ENCODE data around the gene G6PC1.
"Not testable (repeated sequence)": the region's sequence is repeated elsewhere in the genome, so short reads cannot be mapped to it uniquely, and the experiment has no call there.

G6PC1 gene

GRCh38 chr17:42873932-42874695, 26.5 kb upstream of the G6PC1 start:
- not testable (repeated sequence) for DNase-seq (ENCODE audit: low read depth)

GRCh38 chr17:42877037-42877436, 23.6 kb upstream of the G6PC1 start:
- no peak for DNase-seq (ENCODE audit: low read depth)

- DNase-seq (ENCODE audit: low read depth), result no peak
These were observed 22.3 kb upstream of the G6PC1 start for GRCh38 chr17:42878123-42878880.

- DNase-seq (ENCODE audit: low read depth), result no peak
These were observed 21.5 kb upstream of the G6PC1 start for GRCh38 chr17:42878924-42879595.

- no peak for DNase-seq (ENCODE audit: low read depth)
These were observed 21.0 kb upstream of the G6PC1 start for GRCh38 chr17:42879596-42879985.

- DNase-seq (ENCODE audit: low read depth), result no peak
These were observed 19.8 kb upstream of the G6PC1 start for GRCh38 chr17:42880776-42881310.

GRCh38 chr17:42881706-42882105, 18.9 kb upstream of the G6PC1 start:
- not testable (repeated sequence) for DNase-seq (ENCODE audit: low read depth)

- DNase-seq (ENCODE audit: low read depth), result no peak
These were observed 18.4 kb upstream of the G6PC1 start for GRCh38 chr17:42882166-42882565.

GRCh38 chr17:42883802-42884558, 16.6 kb upstream of the G6PC1 start:
- DNase-seq (ENCODE audit: low read depth), result no peak

GRCh38 chr17:42885806-42886205, 14.8 kb upstream of the G6PC1 start:
- not testable (repeated sequence) for DNase-seq (ENCODE audit: low read depth)

GRCh38 chr17:42886283-42887176, 14.1 kb upstream of the G6PC1 start:
- DNase-seq (ENCODE audit: low read depth), result no peak

GRCh38 chr17:42889809-42890208, 10.8 kb upstream of the G6PC1 start:
- no peak for DNase-seq (ENCODE audit: low read depth)

GRCh38 chr17:42891539-42892152, 9.0 kb upstream of the G6PC1 start:
- DNase-seq (ENCODE audit: low read depth), result no peak

- DNase-seq (ENCODE audit: low read depth), result no peak
These were observed 7.2 kb upstream of the G6PC1 start for GRCh38 chr17:42893359-42893758.

- no peak for DNase-seq (ENCODE audit: low read depth)
These were observed 6.1 kb upstream of the G6PC1 start for GRCh38 chr17:42894283-42895184.

GRCh38 chr17:42895185-42895555, 5.4 kb upstream of the G6PC1 start:
- DNase-seq (ENCODE audit: low read depth), result no peak

GRCh38 chr17:42898147-42898811, 2.3 kb upstream of the G6PC1 start:
- no peak for DNase-seq (ENCODE audit: low read depth)

- not testable (repeated sequence) for DNase-seq (ENCODE audit: low read depth)
These were observed 618 bp upstream of the G6PC1 start for GRCh38 chr17:42899981-42900380.

Data from stimulated activated CD8-positive, alpha-beta memory T cell treated with anti-CD3 and anti-CD28 coated beads, Interleukin-15, amount 100 ng/mL, for 24 hours (primary cell).